Progenitor cell of endocrine pancreas (in vitro differentiated cells): ENCODE data around the gene SLC49A3. TPM values are rescaled to one million over a fixed set of nuclear protein-coding genes. Genes with fewer than 3 reads are reported as not detected.
"Not testable (repeated sequence)": the region's sequence is repeated elsewhere in the genome, so short reads cannot be mapped to it uniquely, and the experiment has no call there.

Experiments used
- DNase-seq: peaks from one replicate; pipeline ENCODE4 v3.0.0; 2021; ENCODE audit warnings: low spot score; ENCODE audit not compliant: unreplicated experiment
- H3K27ac Mint-ChIP-seq: 2 replicates; pipeline ENCODE4 v1.8.0; 2021; ENCODE audit warnings: mild to moderate bottlenecking, moderate library complexity, mixed read lengths
- H3K27me3 Mint-ChIP-seq: 2 replicates; pipeline ENCODE4 v1.8.0; 2021; ENCODE audit warnings: mixed read lengths
- H3K36me3 Mint-ChIP-seq: 2 replicates; pipeline ENCODE4 v1.8.0; 2022; ENCODE audit warnings: mixed read lengths; ENCODE audit not compliant: insufficient read depth
- H3K4me1 Mint-ChIP-seq: 2 replicates; pipeline ENCODE4 v1.8.0; 2021; ENCODE audit warnings: low read depth, mixed read lengths
- H3K4me3 Mint-ChIP-seq: 2 replicates; pipeline ENCODE4 v1.8.0; 2021; ENCODE audit warnings: low read depth, mild to moderate bottlenecking, moderate library complexity, mixed read lengths
- H3K9me3 Mint-ChIP-seq: 2 replicates; pipeline ENCODE4 v1.8.0; 2021; ENCODE audit warnings: low read depth, mixed read lengths
- CTCF ChIP-seq: fragments of 200-600 bp; sonication (generic); IDR thresholded peaks from one replicate; pipeline ENCODE4 v1.5.0; 2021; ENCODE audit warnings: antibody characterized with exemption, mild to moderate bottlenecking; ENCODE audit not compliant: unreplicated experiment
- total RNA-seq: library from RNA; stranded (reverse); gene quantifications from 2 replicates; pipeline ENCODE4 v1.2.1, GENCODE V29; 2021

The SLC49A3 gene
- total RNA-seq, 1 donor from 2014 or later = 13.1 TPM

DNA sequence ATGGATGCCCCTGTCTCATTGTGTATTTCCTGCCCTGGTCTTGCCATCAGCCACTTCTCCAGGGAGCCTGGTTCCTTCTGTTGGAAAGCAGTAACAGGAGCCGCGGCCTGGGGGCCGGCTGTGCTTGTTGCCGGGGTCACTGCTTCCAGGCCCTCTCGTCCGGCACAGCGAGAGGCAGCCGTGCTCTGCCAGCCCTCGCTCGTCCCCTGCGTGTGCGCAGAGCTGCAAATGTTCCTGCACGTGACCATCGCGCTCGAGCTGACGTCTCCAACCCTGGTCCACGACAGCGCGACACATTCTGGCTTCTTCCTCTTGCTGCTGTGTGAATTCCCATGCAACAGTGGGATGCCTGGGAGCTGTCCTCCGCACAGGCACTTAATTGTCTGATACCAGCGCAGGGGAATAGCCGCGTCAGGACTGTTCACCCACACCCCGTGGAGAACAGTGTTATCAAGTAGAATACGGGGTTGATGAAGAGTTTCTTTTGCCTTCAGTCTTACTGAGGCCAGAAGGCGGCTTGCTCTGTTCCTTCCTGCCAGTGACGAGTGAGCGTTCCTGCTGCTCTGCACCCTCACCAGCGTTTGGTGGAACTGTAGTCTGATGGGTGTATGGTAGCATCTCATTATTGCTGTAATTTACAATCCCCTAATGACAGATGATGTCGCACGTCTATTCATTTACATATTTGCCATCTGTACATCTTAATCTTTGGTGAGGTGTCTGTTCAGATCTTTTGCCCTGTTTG is 51.2 kb downstream of the SLC49A3 start:
- Mint-ChIP-seq H3K27ac (no peak overlapping the region), H3K36me3 (no peaks in the 10 kb centered on the region), H3K4me1 (no peaks in the 10 kb centered on the region), H3K9me3 (peaks cover 3% of the 10 kb centered on the region), H3K27me3 (peaks cover 15% of the 10 kb centered on the region), H3K4me3 (no peak overlapping the region)
- no peak for DNase-seq
- TF ChIP-seq CTCF = no peak

DNA sequence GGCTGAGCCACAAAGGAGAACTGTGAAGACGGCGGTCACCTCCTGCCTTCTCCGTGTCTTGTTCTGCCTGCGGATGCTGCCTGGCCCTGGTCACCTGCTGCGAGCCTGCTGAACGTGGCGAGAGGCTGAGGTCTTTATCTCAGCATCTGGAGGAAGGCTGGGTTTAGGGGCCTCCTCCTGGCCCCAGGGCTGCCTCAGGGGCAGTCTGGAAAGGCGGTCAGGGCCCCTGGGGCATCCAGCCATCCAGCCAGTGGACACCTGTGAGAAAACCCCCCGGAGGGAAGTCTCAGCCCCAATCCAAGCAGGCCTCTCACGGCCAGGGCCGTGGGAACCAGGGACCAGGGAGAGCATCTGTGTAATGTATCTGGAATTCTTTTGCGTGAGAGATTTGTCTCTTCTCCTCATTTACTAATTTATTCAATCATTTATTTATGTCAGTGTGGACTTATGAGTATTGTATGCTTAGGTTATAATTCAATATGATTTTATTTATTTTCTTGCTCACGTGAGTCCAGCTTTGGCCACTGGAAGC is 52.3 kb downstream of the SLC49A3 start:
- DNase-seq = no peak
- H3K4me3 Mint-ChIP-seq = no peak overlapping the region
- H3K9me3 Mint-ChIP-seq = peaks cover 3% of the 10 kb centered on the region
- no peaks in the 10 kb centered on the region for H3K36me3 Mint-ChIP-seq
- peaks cover 16% of the 10 kb centered on the region for H3K27me3 Mint-ChIP-seq
- no peaks in the 10 kb centered on the region for H3K4me1 Mint-ChIP-seq
- H3K27ac Mint-ChIP-seq = no peak overlapping the region
- TF ChIP-seq CTCF = no peak

DNA sequence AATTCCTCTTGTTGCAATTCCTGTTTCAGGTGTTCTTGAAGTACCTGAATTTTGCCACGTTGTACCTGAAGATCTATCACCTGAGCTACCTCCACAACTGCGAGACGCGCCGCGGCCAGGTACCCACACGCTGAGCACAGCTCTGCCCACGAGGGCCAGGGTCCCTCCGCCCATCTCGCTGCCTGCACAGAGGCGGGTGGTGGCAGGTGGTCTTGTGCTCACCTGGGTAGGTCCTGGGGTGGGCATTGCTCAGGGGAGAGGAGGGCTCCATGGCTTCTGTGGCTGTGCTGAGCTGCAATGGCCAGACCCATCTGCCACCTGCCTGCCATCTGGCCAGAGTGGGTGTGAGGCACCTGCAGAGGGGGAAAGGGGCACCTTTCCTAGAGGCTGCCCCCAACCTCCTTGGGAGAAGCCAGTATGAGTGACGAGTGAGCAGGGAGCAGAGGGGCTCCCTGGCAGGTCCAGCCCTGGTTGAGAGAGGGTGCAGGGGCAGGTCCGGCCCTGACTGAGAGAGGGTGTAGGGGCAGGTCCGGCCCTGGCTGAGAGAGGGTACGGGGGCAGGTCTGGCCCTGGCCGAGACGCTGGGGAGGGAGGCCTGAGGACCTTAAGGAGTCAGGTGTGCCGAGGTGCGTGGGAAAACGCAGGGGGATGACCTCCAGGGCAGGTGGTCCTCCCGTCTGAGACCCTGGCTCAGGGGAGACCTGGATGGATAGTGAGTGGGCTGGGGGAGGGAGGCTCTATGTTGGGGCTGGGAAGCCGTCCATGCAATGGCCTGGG is 52.9 kb downstream of the SLC49A3 start:
- Mint-ChIP-seq H3K36me3 (no peaks in the 10 kb centered on the region), H3K9me3 (peaks cover 3% of the 10 kb centered on the region), H3K4me1 (no peaks in the 10 kb centered on the region), H3K27ac (no peak overlapping the region), H3K27me3 (peaks cover 17% of the 10 kb centered on the region), H3K4me3 (no peak overlapping the region)
- no peak for DNase-seq
- TF ChIP-seq CTCF = no peak

GRCh38 chr4:635066-635835 is 53.7 kb downstream of the SLC49A3 start:
- not testable (repeated sequence) for H3K4me3 Mint-ChIP-seq, DNase-seq, H3K27ac Mint-ChIP-seq, H3K9me3 Mint-ChIP-seq, H3K4me1 Mint-ChIP-seq, H3K36me3 Mint-ChIP-seq
- peaks cover 18% of the 10 kb centered on the region for H3K27me3 Mint-ChIP-seq

GRCh38 chr4:634599-634985 is 54.4 kb downstream of the SLC49A3 start:
- H3K4me3 Mint-ChIP-seq = no peak overlapping the region
- no peaks in the 10 kb centered on the region for H3K9me3 Mint-ChIP-seq
- no peak for DNase-seq
- no peak overlapping the region for H3K27ac Mint-ChIP-seq
- TF ChIP-seq CTCF = no peak
- peaks cover 6% of the 10 kb centered on the region for H3K4me1 Mint-ChIP-seq
- H3K27me3 Mint-ChIP-seq = peaks cover 18% of the 10 kb centered on the region
- H3K36me3 Mint-ChIP-seq = no peaks in the 10 kb centered on the region
